ENCODE data around the gene REXO1. TPM values are rescaled to one million over a fixed set of nuclear protein-coding genes. Genes with fewer than 3 reads are reported as not detected.

Gene REXO1
- polyA plus RNA-seq, 1 experiment = 11.0 TPM

- peak overlapping the region; percentile 91 for H3K4me3 ChIP-seq (ENCODE audit: low read depth, low read length)
- ChIA-PET CTCF (interaction anchor here (1.3 kb wide), 1 partner anchor 23 kb away, joined by 3 read pairs; no protein-coding TSS in a partner anchor), POLR2A (no interaction called here)
Observed at GRCh38 chr19:1860821-1861598, 12.7 kb upstream of the REXO1 start.

GRCh38 chr19:1860042-1860775, 11.9 kb upstream of the REXO1 start:
- Histone ChIP-seq H3K27me3 (ENCODE audit: control insufficient read depth, insufficient read depth, low read length) (no peaks in the 10 kb centered on the region), H3K36me3 (ENCODE audit: control insufficient read depth, insufficient read depth, low read length) (no peaks in the 10 kb centered on the region), H3K4me3 (ENCODE audit: low read depth, low read length) (peak overlapping the region; percentile 91)
- no peak; the same call in 1 of the 2 replicates for TF ChIP-seq CTCF (IDR thresholded peaks at IDR 0.05; ENCODE audit: insufficient read depth, low read depth, low read length)
- ChIA-PET POLR2A (no interaction called here), CTCF (interaction anchor here (0.6 to 1.3 kb wide), 3 partner anchors 17 to 87 kb away, joined by 3 to 5 read pairs (median 3); no protein-coding TSS in a partner anchor)
- no peak for DNase-seq (ENCODE audit: low read depth)

More at GRCh38 chr19:1860821-1861598, 12.7 kb upstream of the REXO1 start:
- Histone ChIP-seq H3K27me3 (ENCODE audit: control insufficient read depth, insufficient read depth, low read length) (no peaks in the 10 kb centered on the region), H3K36me3 (ENCODE audit: control insufficient read depth, insufficient read depth, low read length) (no peaks in the 10 kb centered on the region)
- DNase-seq (ENCODE audit: low read depth) = no peak
- no peak for TF ChIP-seq CTCF (IDR thresholded peaks at IDR 0.05; ENCODE audit: insufficient read depth, low read depth, low read length)

GRCh38 chr19:1859331-1859781, 11.1 kb upstream of the REXO1 start:
- H3K4me3 ChIP-seq (ENCODE audit: low read depth, low read length) = peak overlapping the region; percentile 91; the same call in 1 of the 2 replicates
- no peak for TF ChIP-seq CTCF (IDR thresholded peaks at IDR 0.05; ENCODE audit: insufficient read depth, low read depth, low read length)
- H3K36me3 ChIP-seq (ENCODE audit: control insufficient read depth, insufficient read depth, low read length) = no peaks in the 10 kb centered on the region
- H3K27me3 ChIP-seq (ENCODE audit: control insufficient read depth, insufficient read depth, low read length) = no peaks in the 10 kb centered on the region
- CTCF ChIA-PET = interaction anchor here (1.0 kb wide), 1 partner anchor 16 kb away, joined by 3 read pairs; no protein-coding TSS in a partner anchor
- POLR2A ChIA-PET = interaction anchor here (0.6 kb wide), 1 partner anchor 413 kb away, joined by 3 read pairs; no protein-coding TSS in a partner anchor
- no peak for DNase-seq (ENCODE audit: low read depth)

GRCh38 chr19:1858412-1859081, 10.3 kb upstream of the REXO1 start:
- POLR2A ChIA-PET = interaction anchor here (0.6 kb wide), 2 partner anchors 143 to 414 kb away, joined by 3 read pairs; no protein-coding TSS in a partner anchor
- TF ChIP-seq CTCF (IDR thresholded peaks at IDR 0.05; ENCODE audit: insufficient read depth, low read depth, low read length) = no peak
- CTCF ChIA-PET = interaction anchor here (0.5 to 3.9 kb wide), 4 partner anchors 9 to 233 kb away, joined by 3 to 24 read pairs (median 6); no protein-coding TSS in a partner anchor

More at GRCh38 chr19:1858412-1859081, 10.3 kb upstream of the REXO1 start:
- Histone ChIP-seq H3K36me3 (ENCODE audit: control insufficient read depth, insufficient read depth, low read length) (no peaks in the 10 kb centered on the region), H3K4me3 (ENCODE audit: low read depth, low read length) (no peak overlapping the region), H3K27me3 (ENCODE audit: control insufficient read depth, insufficient read depth, low read length) (no peaks in the 10 kb centered on the region)
- DNase-seq (ENCODE audit: low read depth) = no peak

All from BJ (cell line).